Measurements from ENCODE around the gene STXBP3. TPM values are rescaled to one million over a fixed set of nuclear protein-coding genes. Genes with fewer than 3 reads are reported as not detected.

The STXBP3 gene
- total and polyA plus RNA-seq, 2 donors (not counting 1 experiment from before 2014, with no cell fraction given) = 55.3 to 71.0 TPM

DNA sequence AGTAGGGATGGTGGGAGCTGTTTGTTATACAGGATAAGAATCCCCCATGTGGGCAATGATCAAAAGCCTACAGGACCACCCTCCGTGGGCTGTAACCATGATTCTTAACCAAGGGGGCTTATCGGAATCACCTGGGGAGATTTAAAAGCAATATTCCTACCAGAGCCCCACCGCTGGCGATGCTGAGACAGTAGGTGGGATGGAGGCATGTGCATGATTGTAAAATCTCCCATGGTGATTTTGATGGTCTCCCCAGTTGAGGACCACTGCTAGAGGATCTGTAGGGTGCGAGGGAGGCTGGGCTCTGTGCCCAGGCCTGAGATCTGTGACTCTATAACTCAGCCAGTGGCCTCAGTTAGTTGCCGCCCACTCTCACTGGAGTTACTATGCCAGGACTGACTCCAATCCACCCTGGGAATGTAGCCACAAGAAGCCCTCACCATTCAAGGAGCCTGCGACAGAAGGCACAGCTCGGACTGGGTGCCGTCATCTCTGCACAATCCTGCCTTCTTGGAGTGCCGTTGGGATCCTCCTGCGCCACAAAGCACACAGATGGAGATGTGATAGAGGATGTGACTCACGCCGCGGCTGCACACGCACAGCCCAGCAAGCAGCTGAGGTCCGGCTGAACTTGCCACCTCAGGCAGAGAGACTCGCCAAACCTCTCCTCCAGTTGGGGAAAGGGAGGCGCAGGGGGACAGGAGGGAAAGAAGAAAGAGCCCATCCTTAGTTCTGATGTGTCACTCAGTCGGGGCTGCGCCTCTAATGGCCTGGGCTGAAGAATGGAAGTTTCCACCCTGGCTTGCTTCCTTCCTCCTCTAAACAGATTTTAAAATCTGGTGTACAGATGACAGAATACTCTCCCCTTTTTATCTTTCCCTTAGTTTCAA, 83.9 kb downstream of the STXBP3 start:
- Histone ChIP-seq H3K4me3 (replicated peaks in 1 of 4; ENCODE audit: control extremely low read depth in 1 of 4, insufficient read depth in 1 of 4, low read depth in 3 of 4, low read length in 4 of 4) (peak overlapping the region in 2 of 4 experiments; percentile 32 to 50), H4K20me1 (ENCODE audit: control insufficient read depth, extremely low read depth, insufficient read depth, low read length) (no peaks in the 10 kb centered on the region), H3K79me2 (ENCODE audit: control insufficient read depth, insufficient read depth, low read length) (no peaks in the 10 kb centered on the region), H3K4me2 (ENCODE audit: extremely low read depth, insufficient read depth, low read length) (peak overlapping the region; percentile 70), H3K9ac (ENCODE audit: insufficient read depth, low read length) (peak overlapping the region; percentile 30), H3K9me3 (ENCODE audit: control insufficient read depth, insufficient read depth, low read depth, low read length) (no peaks in the 10 kb centered on the region), H3K4me1 (ENCODE audit: control insufficient read depth, extremely low read depth, insufficient read depth, low read length) (peaks cover 24% of the 10 kb centered on the region), H3K27me3 (ENCODE audit: control insufficient read depth, insufficient read depth, low read length) (no peaks in the 10 kb centered on the region), H2AFZ (ENCODE audit: low read length) (no peak overlapping the region), H3K36me3 (ENCODE audit: control insufficient read depth, insufficient read depth, low read length) (no peaks in the 10 kb centered on the region), H3K27ac (ENCODE audit: insufficient read depth, low read length) (peak overlapping the region; percentile 91)
- TF ChIP-seq EZH2 (IDR thresholded peaks at IDR 0.05; ENCODE audit: low read length, missing control alignments) = no peak
- TF ChIP-seq, protein P1, sequence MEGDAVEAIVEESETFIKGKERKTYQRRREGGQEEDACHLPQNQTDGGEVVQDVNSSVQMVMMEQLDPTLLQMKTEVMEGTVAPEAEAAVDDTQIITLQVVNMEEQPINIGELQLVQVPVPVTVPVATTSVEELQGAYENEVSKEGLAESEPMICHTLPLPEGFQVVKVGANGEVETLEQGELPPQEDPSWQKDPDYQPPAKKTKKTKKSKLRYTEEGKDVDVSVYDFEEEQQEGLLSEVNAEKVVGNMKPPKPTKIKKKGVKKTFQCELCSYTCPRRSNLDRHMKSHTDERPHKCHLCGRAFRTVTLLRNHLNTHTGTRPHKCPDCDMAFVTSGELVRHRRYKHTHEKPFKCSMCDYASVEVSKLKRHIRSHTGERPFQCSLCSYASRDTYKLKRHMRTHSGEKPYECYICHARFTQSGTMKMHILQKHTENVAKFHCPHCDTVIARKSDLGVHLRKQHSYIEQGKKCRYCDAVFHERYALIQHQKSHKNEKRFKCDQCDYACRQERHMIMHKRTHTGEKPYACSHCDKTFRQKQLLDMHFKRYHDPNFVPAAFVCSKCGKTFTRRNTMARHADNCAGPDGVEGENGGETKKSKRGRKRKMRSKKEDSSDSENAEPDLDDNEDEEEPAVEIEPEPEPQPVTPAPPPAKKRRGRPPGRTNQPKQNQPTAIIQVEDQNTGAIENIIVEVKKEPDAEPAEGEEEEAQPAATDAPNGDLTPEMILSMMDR (conservative IDR thresholded peaks at IDR 0.05 in 1 of 2, IDR thresholded peaks at IDR 0.05 in 1 of 2; ENCODE audit: low read depth in 1 of 2, low read length in 2 of 2) = no peak
- peak; percentile 97 to 98 for DNase-seq (ENCODE audit: low read depth in 2 of 2)

DNA sequence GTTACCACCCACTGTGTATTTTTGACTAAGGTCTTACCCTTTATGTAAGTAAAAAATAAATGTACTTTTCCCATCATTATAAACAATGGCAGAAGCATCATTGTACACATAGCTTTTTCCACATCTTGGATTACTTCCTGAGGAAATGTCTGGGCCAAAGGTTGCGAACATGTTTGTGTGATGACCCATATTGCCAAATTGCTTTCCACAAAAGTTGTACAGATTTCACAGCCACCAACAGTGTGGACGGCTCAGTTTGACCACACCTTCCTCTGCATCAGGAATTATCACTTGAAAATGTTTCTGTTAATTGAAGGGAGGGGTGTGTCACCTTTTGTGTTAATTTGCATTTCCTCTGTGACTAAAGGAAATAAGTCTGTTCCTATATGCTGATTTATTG, 84.8 kb downstream of the STXBP3 start:
- Histone ChIP-seq H4K20me1 (ENCODE audit: control insufficient read depth, extremely low read depth, insufficient read depth, low read length) (no peaks in the 10 kb centered on the region), H3K4me2 (ENCODE audit: extremely low read depth, insufficient read depth, low read length) (peak overlapping the region; percentile 3), H2AFZ (ENCODE audit: low read length) (no peak overlapping the region), H3K9me3 (ENCODE audit: control insufficient read depth, insufficient read depth, low read depth, low read length) (no peaks in the 10 kb centered on the region), H3K79me2 (ENCODE audit: control insufficient read depth, insufficient read depth, low read length) (no peaks in the 10 kb centered on the region), H3K27me3 (ENCODE audit: control insufficient read depth, insufficient read depth, low read length) (no peaks in the 10 kb centered on the region), H3K4me1 (ENCODE audit: control insufficient read depth, extremely low read depth, insufficient read depth, low read length) (peaks cover 24% of the 10 kb centered on the region), H3K9ac (ENCODE audit: insufficient read depth, low read length) (peak overlapping the region; percentile 21), H3K36me3 (ENCODE audit: control insufficient read depth, insufficient read depth, low read length) (no peaks in the 10 kb centered on the region), H3K27ac (ENCODE audit: insufficient read depth, low read length) (peak overlapping the region; percentile 91), H3K4me3 (replicated peaks in 1 of 4; ENCODE audit: control extremely low read depth in 1 of 4, insufficient read depth in 1 of 4, low read depth in 3 of 4, low read length in 4 of 4) (peak overlapping the region in 2 of 4 experiments; percentile 32 to 50)
- TF ChIP-seq, protein P1 (conservative IDR thresholded peaks at IDR 0.05 in 1 of 2, IDR thresholded peaks at IDR 0.05 in 1 of 2; ENCODE audit: low read depth in 1 of 2, low read length in 2 of 2) = no peak
- no peak for TF ChIP-seq EZH2 (IDR thresholded peaks at IDR 0.05; ENCODE audit: low read length, missing control alignments)
- DNase-seq (ENCODE audit: low read depth in 2 of 2) = peak; percentile 67 to 94

DNA sequence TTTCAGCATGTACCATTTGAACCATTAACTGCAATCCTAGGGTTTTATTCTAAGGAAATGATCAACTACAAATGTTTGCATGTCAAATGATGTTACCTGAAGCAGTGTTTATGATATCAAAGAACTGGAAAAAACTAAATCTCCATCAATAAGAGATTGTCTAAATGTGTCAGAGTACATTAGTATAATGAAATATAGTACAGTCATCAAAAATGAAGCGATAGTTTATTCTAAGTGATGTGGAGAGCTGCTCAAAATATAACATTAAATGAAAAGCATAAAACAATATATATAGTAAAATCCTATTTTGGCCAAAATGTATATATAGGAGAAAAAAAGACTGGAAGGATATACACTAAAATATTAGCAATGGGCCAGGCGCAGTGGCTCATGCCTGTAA, 86.5 kb downstream of the STXBP3 start:
- Histone ChIP-seq H3K4me1 (ENCODE audit: control insufficient read depth, extremely low read depth, insufficient read depth, low read length) (peaks cover 21% of the 10 kb centered on the region), H3K27me3 (ENCODE audit: control insufficient read depth, insufficient read depth, low read length) (no peaks in the 10 kb centered on the region), H3K36me3 (ENCODE audit: control insufficient read depth, insufficient read depth, low read length) (no peaks in the 10 kb centered on the region), H2AFZ (ENCODE audit: low read length) (no peak overlapping the region), H3K79me2 (ENCODE audit: control insufficient read depth, insufficient read depth, low read length) (no peaks in the 10 kb centered on the region), H3K4me2 (ENCODE audit: extremely low read depth, insufficient read depth, low read length) (no peak overlapping the region), H3K4me3 (replicated peaks in 1 of 4; ENCODE audit: control extremely low read depth in 1 of 4, insufficient read depth in 1 of 4, low read depth in 3 of 4, low read length in 4 of 4) (no peak overlapping the region), H4K20me1 (ENCODE audit: control insufficient read depth, extremely low read depth, insufficient read depth, low read length) (no peaks in the 10 kb centered on the region), H3K9ac (ENCODE audit: insufficient read depth, low read length) (no peak overlapping the region), H3K9me3 (ENCODE audit: control insufficient read depth, insufficient read depth, low read depth, low read length) (no peaks in the 10 kb centered on the region), H3K27ac (ENCODE audit: insufficient read depth, low read length) (no peak overlapping the region)
- DNase-seq (ENCODE audit: low read depth in 2 of 2) = no peak
- TF ChIP-seq EZH2 (IDR thresholded peaks at IDR 0.05; ENCODE audit: low read length, missing control alignments) = no peak
- TF ChIP-seq, protein P1 (conservative IDR thresholded peaks at IDR 0.05 in 1 of 2, IDR thresholded peaks at IDR 0.05 in 1 of 2; ENCODE audit: low read depth in 1 of 2, low read length in 2 of 2) = no peak
